ENCODE results near the gene CPN2. TPM values are rescaled to one million over a fixed set of nuclear protein-coding genes. Genes with fewer than 3 reads are reported as not detected.

CPN2 gene
- total RNA-seq, 4 donors from 2014 or later = not detected

DNA sequence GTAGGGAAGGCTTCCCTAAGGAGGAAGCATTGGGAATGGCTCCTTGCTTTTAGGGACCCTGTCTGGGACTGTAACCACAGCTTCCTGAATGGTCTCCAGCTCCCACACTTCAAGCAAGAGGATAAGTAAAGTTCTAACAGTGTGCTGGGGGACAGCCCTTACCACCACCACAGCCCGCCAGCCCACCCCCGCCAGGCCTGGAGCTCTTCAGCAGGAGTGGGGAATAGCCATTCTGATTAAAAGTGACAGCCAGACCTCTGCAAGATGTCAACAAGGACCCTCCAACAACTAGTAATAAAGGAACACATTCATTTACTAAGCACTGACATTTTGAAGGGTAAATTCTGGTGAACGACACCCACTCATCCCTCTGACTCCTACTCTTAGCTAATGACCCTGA lies 49.4 kb downstream of the CPN2 start:
- Histone ChIP-seq H3K36me3 (no peaks in the 10 kb centered on the region), H3K4me1 (peaks cover 0 to 8% (median 2%) of the 10 kb centered on the region in 4 donors), H3K9me3 (no peaks in the 10 kb centered on the region), H3K4me3 (no peak overlapping the region), H3K27ac (no peak overlapping the region), H3K27me3 (no peaks in the 10 kb centered on the region)
- no peak for TF ChIP-seq POLR2A (IDR thresholded peaks at IDR 0.05)
- TF ChIP-seq, protein P1, sequence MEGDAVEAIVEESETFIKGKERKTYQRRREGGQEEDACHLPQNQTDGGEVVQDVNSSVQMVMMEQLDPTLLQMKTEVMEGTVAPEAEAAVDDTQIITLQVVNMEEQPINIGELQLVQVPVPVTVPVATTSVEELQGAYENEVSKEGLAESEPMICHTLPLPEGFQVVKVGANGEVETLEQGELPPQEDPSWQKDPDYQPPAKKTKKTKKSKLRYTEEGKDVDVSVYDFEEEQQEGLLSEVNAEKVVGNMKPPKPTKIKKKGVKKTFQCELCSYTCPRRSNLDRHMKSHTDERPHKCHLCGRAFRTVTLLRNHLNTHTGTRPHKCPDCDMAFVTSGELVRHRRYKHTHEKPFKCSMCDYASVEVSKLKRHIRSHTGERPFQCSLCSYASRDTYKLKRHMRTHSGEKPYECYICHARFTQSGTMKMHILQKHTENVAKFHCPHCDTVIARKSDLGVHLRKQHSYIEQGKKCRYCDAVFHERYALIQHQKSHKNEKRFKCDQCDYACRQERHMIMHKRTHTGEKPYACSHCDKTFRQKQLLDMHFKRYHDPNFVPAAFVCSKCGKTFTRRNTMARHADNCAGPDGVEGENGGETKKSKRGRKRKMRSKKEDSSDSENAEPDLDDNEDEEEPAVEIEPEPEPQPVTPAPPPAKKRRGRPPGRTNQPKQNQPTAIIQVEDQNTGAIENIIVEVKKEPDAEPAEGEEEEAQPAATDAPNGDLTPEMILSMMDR (IDR thresholded peaks at IDR 0.05) = no peak
- DNase-seq = no peak

DNA sequence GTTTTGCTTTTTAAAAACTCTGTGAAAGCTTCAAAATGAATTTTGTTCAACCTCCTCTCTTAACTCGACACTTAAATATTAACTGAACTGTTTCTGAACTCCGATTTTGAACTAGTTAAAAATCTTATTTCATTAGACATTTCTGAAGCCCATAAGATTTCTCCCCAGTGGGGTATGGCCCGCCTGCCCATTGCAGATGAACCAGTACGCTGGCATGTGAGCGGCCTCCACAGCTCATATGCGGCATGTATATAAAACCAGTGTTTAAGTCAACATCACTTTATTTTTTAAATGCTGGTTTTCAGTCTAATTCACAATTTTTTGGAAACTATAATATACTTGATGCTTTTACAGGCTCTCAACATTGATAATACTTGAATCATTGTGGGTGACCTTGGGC lies 50.2 kb downstream of the CPN2 start:
- H3K4me1 ChIP-seq = peaks cover 0 to 8% (median under 1%) of the 10 kb centered on the region in 4 donors
- H3K4me3 ChIP-seq = no peak overlapping the region
- H3K36me3 ChIP-seq = no peaks in the 10 kb centered on the region
- no peaks in the 10 kb centered on the region for H3K27me3 ChIP-seq
- no peaks in the 10 kb centered on the region for H3K9me3 ChIP-seq
- no peak overlapping the region for H3K27ac ChIP-seq
- no peak for DNase-seq
- no peak for TF ChIP-seq POLR2A (IDR thresholded peaks at IDR 0.05)
- TF ChIP-seq, protein P1 (IDR thresholded peaks at IDR 0.05) = no peak

DNA sequence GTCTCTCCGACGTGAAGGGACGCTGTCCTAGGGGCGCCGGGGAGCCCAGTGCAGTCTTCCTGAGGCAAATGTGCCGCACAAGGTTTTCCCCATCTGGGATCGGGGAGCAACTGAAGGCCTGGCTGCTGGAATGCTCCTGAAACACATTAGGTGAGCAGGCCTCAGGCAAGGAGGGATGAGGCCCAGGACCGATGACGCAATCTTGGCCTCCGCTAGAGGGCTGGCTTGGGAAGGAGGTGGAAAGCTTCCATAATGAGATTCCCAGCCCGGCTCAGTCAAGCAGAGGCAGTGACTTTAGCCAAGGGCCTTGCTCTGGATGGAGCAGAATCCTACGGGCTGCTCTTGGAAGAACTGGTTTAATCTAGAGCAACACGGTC lies 50.8 kb downstream of the CPN2 start:
- H3K4me3 ChIP-seq = no peak overlapping the region
- TF ChIP-seq POLR2A (IDR thresholded peaks at IDR 0.05) = no peak
- DNase-seq = peak in 1 of 3 donors; percentile 62
- no peaks in the 10 kb centered on the region for H3K36me3 ChIP-seq
- peaks cover 0 to 8% (median 0%) of the 10 kb centered on the region in 4 donors for H3K4me1 ChIP-seq
- no peaks in the 10 kb centered on the region for H3K9me3 ChIP-seq
- H3K27me3 ChIP-seq = no peaks in the 10 kb centered on the region
- H3K27ac ChIP-seq = peak overlapping the region in 1 of 4 donors; percentile 27

DNA sequence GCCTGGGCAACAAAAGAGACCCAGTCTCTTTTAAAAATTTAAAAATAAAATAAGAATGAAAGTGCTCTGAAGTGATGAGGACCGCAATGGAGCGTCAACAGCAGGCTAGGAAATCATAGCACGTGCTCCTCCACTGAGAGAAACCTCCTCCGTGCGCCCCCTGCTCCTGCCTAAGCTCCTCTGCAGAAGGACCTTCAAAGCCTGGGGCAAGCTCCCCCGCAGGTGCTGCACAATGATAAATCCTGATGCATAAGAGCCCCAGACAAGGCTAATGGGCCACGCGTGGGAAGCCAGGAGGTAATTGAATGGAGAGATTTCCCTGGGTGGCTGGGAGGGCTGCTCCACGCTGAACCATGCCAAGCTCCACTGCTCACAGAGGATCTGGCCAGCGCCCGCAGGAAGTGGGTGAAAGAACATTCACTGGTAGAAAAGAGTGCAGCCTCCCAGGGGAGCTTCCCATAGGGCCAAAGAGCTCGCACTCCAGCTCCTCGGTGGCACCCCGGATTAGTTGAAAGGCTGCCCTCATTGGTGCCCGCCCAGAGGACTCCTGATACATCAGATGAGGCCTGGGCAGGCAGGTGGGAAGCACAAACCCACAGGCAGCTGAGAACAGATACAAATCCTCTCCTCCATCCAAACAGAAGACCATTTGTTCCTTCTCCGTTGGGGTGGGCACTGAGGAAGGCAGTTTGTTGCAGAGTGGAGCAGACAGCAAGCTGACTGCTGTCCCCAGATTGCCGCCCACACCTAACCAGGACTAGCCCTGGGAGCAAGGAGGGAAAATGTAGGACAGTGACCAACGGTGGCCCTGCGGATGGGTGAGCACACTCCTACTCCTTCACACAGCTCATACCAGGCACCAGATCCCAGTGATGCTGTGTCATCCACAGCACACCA lies 52.5 kb downstream of the CPN2 start:
- no peak overlapping the region for H3K4me3 ChIP-seq
- H3K27ac ChIP-seq = no peak overlapping the region
- TF ChIP-seq, protein P1 (IDR thresholded peaks at IDR 0.05) = no peak
- TF ChIP-seq POLR2A (IDR thresholded peaks at IDR 0.05) = no peak
- H3K9me3 ChIP-seq = no peaks in the 10 kb centered on the region
- H3K27me3 ChIP-seq = no peaks in the 10 kb centered on the region
- H3K36me3 ChIP-seq = no peaks in the 10 kb centered on the region
- no peak for DNase-seq
- H3K4me1 ChIP-seq = peaks cover 0 to 8% (median 0%) of the 10 kb centered on the region in 4 donors

DNA sequence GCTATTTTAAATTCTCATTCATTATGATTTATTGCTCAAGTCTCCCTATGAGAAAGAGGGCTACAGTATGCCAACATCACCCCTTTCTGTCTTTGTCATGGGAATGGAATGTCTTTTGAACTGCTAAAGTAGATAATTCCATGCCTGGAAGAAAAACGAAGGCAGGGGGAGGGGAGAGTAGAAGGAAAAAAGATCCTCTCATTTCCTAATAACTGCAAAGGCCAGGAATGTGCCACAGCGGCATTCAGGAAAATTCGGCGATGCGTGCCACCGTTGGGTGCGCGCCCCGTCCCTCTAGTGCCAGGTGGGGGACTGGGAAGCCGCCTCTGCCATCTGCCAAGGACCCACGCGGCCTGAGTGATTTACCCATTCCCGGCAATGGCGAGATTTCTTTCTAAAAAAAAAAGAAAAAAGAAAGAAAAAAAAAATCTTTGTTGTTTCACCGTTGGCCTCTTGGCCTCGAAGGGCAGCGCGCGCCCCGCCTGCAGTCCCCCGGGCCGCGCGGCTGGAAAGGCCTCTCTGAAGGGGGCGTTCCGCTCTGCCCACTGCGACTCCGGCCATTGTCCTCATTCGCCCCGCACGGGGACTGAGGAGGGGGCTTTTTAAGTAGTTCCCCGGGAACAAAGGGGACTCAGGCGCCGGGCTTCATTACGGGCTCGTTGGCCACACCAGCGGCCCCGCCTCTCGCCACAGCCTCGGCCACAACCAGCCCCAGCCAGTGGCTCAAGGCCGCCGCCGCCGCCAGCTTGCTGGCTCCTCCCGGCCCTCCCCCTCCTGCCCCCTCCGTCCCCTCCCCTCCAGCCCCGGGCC lies 54.5 kb downstream of the CPN2 start:
- no peak overlapping the region for H3K27ac ChIP-seq
- no peaks in the 10 kb centered on the region for H3K36me3 ChIP-seq
- H3K9me3 ChIP-seq = no peaks in the 10 kb centered on the region
- peak overlapping the region in 2 of 4 donors; percentile 33 to 43 for H3K4me3 ChIP-seq
- TF ChIP-seq, protein P1 (IDR thresholded peaks at IDR 0.05) = no peak
- no peak for TF ChIP-seq POLR2A (IDR thresholded peaks at IDR 0.05)
- no peaks in the 10 kb centered on the region for H3K27me3 ChIP-seq
- DNase-seq = no peak
- peaks cover 0 to 8% (median 0%) of the 10 kb centered on the region in 4 donors for H3K4me1 ChIP-seq

DNA sequence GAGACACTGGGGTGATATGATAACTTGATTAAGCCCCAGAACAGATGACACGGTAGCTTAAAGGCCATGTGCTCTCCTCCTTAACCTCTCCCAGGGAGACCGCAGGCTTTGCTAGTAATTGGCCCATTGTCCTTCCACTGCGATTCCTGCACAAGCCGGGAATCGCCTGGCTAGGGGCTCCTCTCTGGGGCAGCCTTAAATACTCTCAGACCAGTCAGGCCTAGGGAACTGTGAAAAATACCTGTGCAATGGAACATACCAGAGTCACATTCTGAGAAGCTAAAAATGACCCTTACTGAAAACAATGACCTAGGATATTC lies 56.3 kb downstream of the CPN2 start:
- no peaks in the 10 kb centered on the region for H3K36me3 ChIP-seq
- peaks cover 0 to 8% (median 0%) of the 10 kb centered on the region in 4 donors for H3K4me1 ChIP-seq
- no peak for TF ChIP-seq POLR2A (IDR thresholded peaks at IDR 0.05)
- TF ChIP-seq, protein P1 (IDR thresholded peaks at IDR 0.05) = no peak
- H3K27me3 ChIP-seq = no peaks in the 10 kb centered on the region
- no peak overlapping the region for H3K27ac ChIP-seq
- DNase-seq = no peak
- no peak overlapping the region for H3K4me3 ChIP-seq
- no peaks in the 10 kb centered on the region for H3K9me3 ChIP-seq
